ENCODE data around the gene PLCL2.
A peak's percentile ranks its signal among the peaks of the same experiment; 100 is the strongest.
"Not testable (repeated sequence)": the region's sequence is repeated elsewhere in the genome, so short reads cannot be mapped to it uniquely, and the experiment has no call there.

Gene PLCL2

GRCh38 chr3:17070161-17070959 is 185.6 kb downstream of the PLCL2 start:
- DNase-seq (ENCODE audit: low read depth in 2 of 3, low spot score in 1 of 3), result no peak

- DNase-seq (ENCODE audit: low read depth in 2 of 3, low spot score in 1 of 3), result no peak
Measured at GRCh38 chr3:17074559-17074958, 189.8 kb downstream of the PLCL2 start.

DNA sequence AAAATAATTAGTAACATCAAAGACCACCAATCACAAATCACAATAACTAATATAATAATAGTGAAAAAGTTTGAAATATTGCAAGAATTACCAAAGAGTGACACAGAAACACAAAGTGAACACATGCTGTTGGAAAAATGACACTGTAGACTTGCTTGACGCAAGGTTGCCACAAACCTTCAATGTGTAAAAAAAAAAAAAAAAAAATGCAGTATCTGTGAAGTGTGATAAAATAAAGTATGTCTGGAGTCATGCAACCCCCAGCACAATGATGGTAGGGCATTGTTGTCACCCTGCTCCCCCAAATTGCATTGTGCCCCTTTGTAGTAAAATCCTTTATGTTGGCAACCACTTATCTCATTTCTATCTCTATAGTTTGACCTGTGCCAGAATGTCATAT is 190.6 kb downstream of the PLCL2 start:
- no peak for DNase-seq (ENCODE audit: low read depth in 2 of 3, low spot score in 1 of 3)

GRCh38 chr3:17075907-17076306 is 191.2 kb downstream of the PLCL2 start:
- DNase-seq (ENCODE audit: low read depth in 2 of 3, low spot score in 1 of 3), result no peak

DNA sequence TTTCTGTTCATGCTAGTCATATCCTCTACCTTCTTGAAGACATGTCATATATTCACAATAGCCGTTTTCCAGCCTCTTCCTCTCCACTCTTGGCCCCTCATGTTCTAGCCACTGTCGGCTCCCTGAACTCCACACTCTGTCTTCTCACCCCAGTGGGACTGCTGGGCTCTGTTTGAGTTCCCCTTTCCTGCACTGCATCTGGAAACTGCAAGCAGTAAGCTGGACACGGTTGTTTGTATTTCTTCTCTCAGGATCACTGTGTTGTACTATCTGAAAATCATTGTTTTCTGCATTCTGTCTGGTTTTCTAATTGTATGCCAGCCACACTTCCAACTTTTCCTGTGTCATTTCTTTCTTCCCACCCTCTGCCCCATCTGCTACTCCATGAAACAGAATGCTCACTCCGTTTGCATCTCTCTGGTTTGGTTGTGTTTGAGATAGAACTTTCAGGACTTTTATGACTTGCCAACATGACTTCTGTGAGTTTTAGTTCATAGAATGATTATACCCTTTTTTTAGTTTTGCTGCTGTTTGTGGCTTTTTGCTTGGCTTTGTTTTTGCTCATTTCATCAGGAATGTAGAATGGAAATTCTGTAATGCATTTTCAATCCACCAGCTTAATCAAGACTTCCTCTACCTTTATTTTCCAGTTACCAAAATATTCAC is 192.3 kb downstream of the PLCL2 start:
- DNase-seq (ENCODE audit: low read depth in 2 of 3, low spot score in 1 of 3), result no peak

- no peak for DNase-seq (ENCODE audit: low read depth in 2 of 3, low spot score in 1 of 3)
Measured at GRCh38 chr3:17077606-17078005, 192.9 kb downstream of the PLCL2 start.

DNA sequence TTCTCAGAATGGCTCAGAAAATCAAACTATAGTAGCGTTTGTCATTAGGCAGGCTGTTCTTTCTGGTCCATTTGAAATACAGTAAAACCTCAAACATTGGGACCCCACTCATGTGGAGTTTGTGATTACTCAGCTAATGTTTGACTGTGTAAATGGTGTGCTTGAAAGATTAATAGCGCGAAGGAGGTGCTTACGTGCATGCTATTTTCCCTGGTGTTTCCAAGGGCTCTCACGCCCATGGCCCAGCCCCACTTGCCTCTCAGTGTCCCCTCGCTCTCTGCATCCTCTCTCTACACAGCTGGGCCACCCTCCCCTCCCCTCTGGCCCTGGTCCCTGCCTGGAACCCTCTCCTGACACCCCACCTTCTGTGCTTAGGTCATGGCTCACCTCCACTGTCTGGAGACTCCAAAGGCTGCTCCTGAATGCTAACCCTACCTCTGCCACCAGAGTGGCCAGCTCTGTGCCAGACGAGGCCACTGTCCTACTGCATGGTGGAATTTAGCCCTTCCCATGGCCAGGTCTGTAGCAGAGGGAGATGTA is 194.2 kb downstream of the PLCL2 start:
- DNase-seq (ENCODE audit: low read depth in 2 of 3, low spot score in 1 of 3), result no peak

DNA sequence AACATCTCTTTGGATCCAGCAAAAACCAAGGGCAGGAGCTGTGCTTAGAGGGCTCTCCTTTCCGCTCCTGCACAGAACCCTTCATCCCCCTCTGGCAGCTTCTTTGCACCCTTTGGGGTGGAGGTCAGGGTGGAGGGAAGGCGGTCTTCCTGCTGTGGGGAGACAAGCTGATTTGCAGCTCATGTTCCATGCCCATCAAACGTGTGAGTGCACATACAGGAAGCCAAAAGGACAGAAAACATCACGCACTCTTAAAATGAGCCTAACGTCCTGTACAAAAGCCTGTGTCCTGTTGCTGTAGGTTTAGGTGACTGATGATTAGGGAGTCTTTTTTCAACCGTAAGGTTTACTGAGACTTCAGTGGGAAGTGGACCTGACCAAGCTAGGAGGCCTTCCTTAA is 195.2 kb downstream of the PLCL2 start:
- no peak for DNase-seq (ENCODE audit: low read depth in 2 of 3, low spot score in 1 of 3)

GRCh38 chr3:17081520-17081919 is 196.8 kb downstream of the PLCL2 start:
- no peak for DNase-seq (ENCODE audit: low read depth in 2 of 3, low spot score in 1 of 3)

DNA sequence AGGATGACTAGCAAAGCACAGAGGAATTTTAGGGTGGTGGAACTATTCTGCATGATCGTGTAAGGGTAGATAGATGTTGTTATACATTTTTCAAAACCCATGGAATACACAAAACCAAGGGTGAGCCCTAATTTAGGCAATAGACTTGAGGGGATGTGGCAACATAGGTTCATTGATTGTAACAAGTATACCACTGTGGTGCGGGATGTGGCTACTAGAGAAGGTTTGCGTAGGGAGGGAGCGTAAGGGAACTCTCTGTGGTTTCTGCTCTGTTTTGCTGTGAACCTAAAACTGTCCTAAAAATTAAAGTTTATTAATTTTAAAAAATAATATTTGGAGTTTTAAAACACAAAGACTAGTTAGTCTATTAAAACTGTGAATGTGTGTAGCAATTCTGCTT is 202.8 kb downstream of the PLCL2 start:
- no peak for DNase-seq (ENCODE audit: low read depth in 2 of 3, low spot score in 1 of 3)

GRCh38 chr3:17088017-17088416 is 203.3 kb downstream of the PLCL2 start:
- DNase-seq (ENCODE audit: low read depth in 2 of 3, low spot score in 1 of 3), result no peak

DNA sequence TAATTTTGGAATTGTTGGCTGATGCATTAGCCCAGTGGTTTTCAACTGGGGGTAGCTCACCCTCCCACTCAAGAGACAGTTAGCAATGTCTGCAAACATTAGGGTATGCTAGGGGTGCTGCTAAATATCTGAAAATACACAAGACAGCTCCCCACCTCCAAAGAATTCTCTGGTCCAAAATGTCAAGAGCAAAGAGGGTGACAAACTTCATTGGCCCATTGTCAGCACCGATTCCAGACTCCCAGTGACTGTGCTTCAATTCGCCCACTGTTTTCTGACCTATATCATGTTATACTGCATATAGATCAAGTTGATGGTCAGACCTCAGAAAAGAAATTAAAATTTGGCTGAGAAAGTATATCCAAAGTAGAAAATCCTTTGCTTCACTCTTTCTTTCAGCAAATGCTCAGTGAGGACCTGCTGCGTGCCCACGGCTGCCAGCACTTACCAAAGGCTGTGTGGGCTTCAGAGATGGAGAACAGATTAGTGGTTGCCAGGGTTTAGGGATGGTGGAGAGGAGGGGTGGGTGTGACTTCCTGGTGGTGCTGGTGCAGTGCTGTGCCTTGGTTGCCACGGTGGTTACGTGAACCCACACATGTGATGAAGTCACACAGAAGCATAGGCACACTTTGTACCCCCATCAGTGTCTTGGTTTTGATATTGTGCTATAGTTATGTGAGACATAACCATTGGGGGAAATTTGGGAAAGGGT is 204.0 kb downstream of the PLCL2 start:
- peak in 1 of 3 donors; percentile 5 for DNase-seq (ENCODE audit: low read depth in 2 of 3, low spot score in 1 of 3)

DNA sequence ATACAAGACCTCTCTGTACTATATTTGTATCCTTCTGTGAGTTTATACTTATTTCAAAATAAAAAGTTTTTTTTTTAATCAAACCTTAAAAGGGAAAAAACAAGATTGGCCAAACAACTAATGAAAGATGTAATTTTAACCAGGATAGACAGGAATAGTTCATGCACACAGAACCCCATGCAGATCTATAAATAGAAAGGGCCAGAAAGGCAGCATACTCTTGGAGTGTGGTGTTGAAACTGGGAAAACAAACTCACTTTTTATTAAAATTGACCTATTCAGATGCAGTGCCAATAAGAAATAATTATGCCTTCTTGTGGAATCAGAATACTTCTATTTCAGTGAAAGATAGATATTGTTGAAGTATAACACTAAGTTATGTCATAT is 204.6 kb downstream of the PLCL2 start:
- DNase-seq (ENCODE audit: low read depth in 2 of 3, low spot score in 1 of 3), result no peak

DNA sequence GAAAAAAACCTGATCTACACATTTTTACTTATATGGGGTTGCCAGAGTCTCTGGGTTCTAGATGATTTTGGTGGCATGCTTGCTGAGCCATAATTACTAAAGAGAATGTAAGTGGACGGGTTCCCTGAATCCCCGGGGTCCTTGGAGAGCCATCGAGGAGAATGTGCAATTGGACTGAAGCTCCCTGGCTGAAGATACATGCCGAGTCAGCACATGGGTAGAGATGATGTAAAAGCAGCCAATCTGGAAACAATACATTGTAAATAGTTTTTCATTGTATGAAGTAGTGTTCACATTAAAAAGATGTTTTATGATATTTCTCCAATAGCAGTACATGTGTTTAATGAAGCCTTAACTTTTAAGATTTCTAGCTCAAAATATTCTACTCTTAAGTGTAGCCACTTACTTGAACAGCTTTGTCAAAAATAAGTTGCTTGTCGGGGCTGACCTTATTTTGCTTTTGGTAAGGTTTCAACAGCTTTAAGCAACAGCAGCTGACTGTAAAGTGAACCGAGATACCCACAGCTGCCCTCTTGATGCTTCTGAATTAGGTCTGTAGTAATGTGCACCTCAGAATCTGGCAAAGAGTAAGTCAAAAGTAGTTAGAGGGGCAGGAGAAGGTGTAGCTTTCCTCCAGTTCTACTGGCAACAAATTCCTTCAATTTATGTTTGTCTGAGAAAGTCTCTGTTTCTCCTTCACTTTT is 205.7 kb downstream of the PLCL2 start:
- no peak for DNase-seq (ENCODE audit: low read depth in 2 of 3, low spot score in 1 of 3)

DNA sequence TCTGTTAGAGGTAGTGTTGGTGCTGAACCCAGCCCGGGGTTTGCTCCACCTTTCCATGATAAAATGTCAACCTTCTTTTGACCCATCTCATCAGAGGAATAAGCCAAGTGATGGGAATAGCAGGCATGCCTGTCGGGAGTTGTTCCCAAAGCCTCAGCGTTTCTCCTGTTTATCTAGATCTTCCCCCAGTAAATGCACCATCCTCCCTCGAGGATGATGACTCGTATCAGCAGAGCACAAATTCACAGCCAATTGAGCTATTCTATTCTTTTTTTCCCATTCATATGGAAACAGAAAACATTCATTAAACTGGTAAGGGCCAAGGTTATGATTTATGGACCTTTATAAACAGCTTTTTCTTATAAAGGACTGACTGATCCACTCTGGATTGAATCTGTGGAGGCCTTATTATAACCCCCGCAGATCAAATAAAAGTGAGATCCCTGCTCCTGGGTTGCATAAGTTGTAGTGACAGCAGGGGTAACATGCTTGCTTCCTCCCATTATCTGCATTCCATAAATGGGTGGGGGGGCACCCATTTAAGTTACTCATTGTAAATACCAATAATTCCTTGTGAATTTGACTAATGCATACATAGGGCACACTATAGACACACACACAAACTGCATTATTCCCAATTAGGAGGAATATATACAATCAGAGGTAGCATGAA is 207.3 kb downstream of the PLCL2 start:
- DNase-seq (ENCODE audit: low read depth in 2 of 3, low spot score in 1 of 3), result no peak

DNA sequence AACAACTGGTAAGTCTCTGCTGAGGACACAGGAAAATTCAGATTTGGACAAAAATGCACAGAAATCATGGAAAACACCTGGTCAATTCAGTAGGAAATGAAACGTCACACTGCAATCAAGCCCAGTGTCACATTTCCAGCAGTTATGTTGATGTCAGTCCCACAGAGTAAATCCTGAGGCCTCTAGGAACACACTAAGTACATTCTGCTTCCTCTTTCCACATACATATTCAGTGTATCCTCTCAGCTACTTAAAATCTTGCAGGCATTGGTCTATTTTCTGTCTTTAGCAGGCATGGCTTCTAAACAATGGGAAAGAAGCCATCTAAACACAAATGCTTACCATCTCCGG is 207.8 kb downstream of the PLCL2 start:
- no peak for DNase-seq (ENCODE audit: low read depth in 2 of 3, low spot score in 1 of 3)

DNA sequence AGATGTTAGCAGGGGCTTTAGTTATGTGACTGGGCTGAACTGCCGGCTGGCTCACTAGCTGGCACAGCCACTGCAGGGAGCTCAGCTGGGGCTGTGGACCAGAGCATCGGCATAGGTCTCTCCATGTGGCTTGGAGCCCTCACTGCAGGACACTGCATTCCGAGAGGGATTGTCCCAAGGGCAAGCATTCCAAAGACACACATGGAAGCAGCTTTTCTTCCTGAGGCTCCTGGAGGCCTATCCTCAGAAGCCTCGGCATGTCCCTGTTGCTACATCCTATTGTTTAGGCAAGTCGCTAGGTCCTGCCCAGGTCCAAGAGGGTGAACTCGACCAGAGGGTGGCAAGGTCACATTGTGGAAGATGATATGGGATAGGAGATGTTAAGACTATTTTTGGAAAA is 209.8 kb downstream of the PLCL2 start:
- DNase-seq (ENCODE audit: low read depth in 2 of 3, low spot score in 1 of 3), result no peak

DNA sequence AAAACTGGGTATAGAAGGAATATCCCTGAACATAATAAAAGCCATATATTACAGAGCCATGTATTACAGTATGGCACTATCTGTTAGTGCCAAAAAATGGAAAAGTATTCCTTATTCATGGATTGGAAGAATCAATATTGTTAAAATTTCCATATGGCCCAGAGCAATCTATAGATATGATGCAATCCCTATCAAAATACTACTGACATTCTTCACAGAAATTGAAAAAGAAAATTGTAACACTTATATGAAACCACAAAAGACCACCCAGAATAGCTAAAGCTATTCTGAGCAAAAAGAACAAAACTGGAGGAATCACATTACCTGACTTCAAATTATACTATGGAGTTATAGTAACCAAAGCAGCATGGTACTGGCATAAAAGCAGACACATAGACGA is 218.8 kb downstream of the PLCL2 start:
- no peak for DNase-seq (ENCODE audit: low read depth in 2 of 3, low spot score in 1 of 3)

DNA sequence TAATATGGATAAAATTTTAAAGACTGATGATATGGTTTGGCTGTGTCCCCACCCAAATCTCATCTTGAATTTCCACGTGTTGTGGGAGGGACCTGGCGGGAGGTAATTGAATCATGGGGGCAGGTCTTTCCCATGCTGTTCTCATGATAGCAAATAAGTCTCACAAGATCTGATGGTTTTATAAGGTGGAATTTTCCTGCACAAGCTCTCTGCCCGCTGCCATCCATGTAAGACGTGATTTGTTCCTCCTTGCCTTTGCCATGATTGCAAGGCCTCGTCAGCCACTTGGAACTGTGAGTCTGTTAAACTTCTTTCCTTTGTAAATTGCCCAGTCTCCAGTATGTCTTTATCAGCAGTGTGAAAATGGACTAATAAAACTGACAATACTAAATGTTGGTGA is 222.0 kb downstream of the PLCL2 start:
- DNase-seq (ENCODE audit: low read depth in 2 of 3, low spot score in 1 of 3), result not testable (repeated sequence)

- DNase-seq (ENCODE audit: low read depth in 2 of 3, low spot score in 1 of 3), result no peak
Measured at GRCh38 chr3:17110660-17111396, 226.1 kb downstream of the PLCL2 start.
